Inflammatory macrophage (primary cell): ENCODE results near the gene PCDHA2.
A peak's percentile ranks its signal among the peaks of the same experiment; 100 is the strongest.
"Not testable (repeated sequence)": the region's sequence is repeated elsewhere in the genome, so short reads cannot be mapped to it uniquely, and the experiment has no call there.

Source experiments
- DNase-seq, 2 donors: peaks; one replicate each; pipeline ENCODE4 v3.0.0-alpha.2; 2020 to 2022

Gene PCDHA2

GRCh38 chr5:140821375-140822280 lies 27.0 kb downstream of the PCDHA2 start, which contains the start of gene PCDHA5:
Gene PCDHA5, plus strand, starts transcription at chr5:140821613.
- peak; percentile 22 to 24 for DNase-seq

GRCh38 chr5:140822281-140822629 lies 27.6 kb downstream of the PCDHA2 start:
- DNase-seq = no peak

DNA sequence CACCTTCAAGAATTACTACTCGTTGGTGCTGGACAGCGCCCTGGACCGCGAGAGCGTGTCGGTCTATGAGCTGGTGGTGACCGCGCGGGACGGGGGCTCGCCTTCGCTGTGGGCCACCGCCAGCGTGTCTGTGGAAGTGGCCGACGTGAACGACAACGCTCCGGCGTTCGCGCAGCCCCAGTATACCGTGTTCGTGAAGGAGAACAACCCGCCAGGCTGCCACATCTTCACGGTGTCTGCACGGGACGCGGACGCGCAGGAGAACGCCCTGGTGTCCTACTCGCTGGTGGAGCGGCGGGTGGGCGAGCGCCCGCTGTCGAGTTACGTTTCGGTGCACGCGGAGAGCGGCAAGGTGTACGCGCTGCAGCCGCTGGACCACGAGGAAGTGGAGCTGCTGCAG lies 28.3 kb downstream of the PCDHA2 start:
- not testable (repeated sequence) for DNase-seq

GRCh38 chr5:140823475-140823874 lies 28.8 kb downstream of the PCDHA2 start:
- no peak for DNase-seq

DNA sequence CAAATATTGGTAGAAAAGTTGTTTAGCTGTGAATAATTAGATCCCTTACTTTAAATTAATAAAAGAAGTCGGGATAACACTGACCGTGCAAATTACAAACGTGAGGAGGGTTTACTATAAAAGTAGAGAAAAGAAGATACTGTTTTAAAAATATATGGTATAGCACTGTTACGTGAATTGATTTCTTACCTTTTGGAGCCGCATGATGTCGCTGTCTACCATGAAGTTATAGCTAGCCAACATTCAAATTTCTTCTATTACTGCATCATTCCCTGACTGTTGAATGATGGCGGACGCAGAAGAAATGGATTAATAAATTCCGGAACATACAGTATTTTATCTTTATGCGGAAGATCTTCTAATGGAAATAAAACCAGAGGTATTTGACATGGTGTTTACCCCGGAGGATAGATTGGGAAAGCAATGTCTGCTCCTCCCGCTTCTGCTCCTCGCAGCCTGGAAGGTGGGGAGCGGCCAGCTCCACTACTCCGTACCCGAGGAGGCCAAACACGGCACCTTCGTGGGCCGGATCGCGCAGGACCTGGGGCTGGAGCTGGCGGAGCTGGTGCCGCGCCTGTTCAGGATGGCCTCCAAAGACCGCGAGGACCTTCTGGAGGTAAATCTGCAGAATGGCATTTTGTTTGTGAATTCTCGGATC lies 33.2 kb downstream of the PCDHA2 start, which contains the start of gene PCDHA6:
Gene PCDHA6 (plus strand): TSS at position 257 of the 658 bp plus-strand sequence. CDS start 132 bp downstream, at position 389.
- DNase-seq = no peak

GRCh38 chr5:140828362-140828737 lies 33.7 kb downstream of the PCDHA2 start:
- DNase-seq = no peak

DNA sequence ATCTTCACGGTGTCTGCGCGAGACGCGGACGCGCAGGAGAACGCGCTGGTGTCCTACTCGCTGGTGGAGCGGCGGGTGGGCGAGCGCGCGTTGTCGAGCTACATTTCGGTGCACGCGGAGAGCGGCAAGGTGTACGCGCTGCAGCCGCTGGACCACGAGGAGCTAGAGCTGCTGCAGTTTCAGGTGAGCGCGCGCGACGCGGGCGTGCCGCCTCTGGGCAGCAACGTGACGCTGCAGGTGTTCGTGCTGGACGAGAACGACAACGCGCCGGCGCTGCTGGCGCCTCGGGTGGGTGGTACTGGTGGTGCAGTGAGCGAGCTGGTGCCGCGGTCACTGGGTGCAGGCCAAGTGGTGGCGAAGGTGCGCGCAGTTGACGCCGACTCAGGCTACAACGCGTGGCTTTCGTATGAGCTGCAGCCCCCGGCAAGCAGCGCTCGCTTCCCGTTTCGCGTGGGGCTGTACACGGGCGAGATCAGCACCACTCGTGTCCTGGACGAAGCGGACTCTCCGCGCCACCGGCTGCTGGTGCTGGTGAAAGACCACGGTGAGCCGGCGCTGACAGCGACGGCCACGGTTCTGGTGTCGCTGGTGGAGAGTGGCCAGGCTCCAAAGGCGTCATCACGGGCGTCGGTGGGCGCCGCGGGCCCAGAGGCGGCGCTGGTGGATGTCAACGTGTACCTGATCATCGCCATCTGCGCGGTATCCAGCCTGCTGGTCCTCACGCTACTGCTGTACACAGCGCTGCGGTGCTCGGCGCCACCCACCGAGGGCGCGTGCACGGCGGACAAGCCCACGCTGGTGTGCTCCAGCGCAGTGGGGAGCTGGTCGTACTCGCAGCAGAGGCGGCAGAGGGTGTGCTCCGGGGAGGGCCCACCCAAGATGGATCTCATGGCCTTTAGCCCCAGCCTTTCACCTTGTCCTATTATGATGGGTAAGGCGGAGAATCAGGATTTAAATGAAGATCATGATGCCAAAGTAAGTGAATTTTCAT lies 35.2 kb downstream of the PCDHA2 start:
- DNase-seq = not testable (repeated sequence)

DNA sequence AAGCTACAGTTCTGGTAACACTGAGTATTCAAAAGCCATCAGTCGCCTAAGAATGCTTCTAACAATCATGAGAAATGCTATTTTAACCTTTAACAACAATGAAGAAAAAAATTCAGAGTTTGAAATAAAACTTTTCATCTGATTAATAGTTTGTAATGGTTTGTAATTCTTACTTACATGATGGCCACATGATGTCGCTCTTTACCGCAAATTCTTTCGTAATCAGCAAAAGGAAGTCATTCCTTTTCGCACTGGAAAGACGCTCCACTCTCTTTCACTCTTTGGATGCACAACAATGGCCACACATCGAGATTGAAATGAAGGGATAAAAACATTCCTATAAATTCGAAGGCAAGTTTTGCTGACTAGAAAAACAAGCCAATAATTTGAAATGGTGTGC lies 39.3 kb downstream of the PCDHA2 start, which contains the start of gene PCDHA7:
Gene PCDHA7 (plus strand): TSS at position 277 of the 400 bp plus-strand sequence. CDS start 115 bp downstream, at position 392.
- DNase-seq = no peak

DNA sequence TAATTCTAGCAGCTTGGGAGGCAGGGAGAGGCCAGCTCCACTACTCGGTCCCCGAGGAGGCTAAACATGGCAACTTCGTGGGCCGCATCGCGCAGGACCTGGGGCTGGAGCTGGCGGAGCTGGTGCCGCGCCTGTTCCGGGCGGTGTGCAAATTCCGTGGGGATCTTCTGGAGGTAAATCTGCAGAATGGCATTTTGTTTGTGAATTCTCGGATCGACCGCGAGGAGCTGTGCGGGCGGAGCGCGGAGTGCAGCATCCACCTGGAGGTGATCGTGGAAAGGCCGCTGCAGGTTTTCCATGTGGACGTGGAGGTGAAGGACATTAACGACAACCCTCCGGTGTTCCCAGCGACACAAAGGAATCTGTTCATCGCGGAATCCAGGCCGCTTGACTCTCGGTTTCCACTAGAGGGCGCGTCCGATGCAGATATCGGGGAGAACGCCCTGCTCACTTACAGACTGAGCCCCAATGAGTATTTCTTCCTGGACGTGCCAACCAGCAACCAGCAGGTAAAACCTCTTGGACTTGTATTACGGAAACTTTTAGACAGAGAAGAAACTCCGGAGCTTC lies 39.9 kb downstream of the PCDHA2 start:
- DNase-seq = not testable (repeated sequence)

DNA sequence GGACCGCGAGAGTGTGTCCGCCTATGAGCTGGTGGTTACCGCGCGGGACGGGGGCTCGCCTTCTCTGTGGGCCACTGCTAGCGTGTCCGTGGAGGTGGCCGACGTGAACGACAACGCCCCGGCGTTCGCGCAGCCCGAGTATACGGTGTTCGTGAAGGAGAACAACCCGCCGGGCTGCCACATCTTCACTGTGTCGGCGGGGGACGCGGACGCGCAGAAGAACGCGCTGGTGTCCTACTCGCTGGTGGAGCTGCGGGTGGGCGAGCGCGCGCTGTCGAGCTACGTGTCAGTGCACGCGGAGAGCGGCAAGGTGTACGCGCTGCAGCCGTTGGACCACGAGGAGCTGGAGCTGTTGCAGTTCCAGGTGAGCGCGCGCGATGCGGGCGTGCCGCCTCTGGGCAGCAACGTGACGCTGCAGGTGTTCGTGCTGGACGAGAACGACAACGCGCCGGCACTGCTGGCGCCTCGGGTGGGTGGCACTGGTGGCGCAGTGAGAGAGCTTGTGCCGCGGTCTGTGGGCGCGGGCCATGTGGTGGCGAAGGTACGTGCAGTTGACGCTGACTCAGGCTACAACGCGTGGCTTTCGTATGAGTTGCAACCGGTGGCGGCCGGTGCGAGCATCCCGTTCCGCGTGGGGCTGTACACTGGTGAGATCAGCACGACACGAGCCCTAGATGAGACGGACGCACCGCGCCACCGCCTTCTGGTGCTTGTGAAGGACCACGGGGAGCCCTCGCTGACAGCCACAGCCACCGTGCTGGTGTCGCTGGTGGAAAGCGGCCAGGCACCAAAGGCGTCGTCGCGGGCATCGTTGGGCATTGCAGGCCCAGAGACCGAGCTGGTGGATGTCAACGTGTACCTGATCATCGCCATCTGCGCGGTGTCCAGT lies 41.2 kb downstream of the PCDHA2 start:
- DNase-seq = no peak

DNA sequence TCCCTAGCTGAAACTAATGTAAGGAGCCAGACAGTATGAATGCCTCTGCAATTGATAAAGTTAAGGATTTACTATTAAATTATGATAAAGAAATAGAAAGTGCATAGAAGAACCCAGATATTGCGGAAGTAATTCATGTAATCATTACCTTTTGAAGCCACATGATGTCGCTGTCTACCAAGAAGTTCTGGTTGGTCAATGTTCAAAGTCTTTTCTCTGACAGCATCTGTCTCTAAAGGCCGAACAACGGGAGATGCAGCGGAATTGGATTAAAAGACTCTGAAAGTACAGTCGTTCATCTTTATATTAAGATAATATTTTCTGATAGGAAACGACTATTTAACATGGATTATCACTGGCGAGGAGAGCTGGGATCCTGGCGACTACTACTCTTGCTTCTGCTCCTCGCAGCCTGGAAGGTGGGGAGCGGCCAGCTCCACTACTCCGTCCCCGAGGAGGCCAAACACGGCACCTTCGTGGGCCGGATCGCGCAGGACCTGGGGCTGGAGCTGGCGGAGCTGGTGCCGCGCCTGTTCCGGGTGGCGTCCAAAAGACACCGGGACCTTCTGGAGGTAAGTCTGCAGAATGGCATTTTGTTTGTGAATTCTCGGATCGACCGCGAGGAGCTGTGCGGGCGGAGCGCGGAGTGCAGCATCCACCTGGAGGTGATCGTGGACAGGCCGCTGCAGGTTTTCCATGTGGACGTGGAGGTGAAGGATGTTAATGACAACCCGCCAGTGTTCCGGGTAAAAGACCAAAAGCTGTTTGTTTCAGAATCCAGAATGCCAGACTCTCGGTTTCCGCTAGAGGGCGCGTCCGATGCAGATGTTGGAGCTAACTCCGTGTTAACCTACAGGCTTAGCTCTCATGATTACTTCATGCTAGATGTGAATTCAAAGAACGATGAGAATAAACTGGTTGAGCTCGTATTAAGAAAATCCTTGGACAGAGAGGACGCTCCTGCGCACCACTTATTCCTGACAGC lies 46.6 kb downstream of the PCDHA2 start, which contains the start of gene PCDHA8:
Gene PCDHA8 (plus strand): TSS at position 210 of the 985 bp plus-strand sequence. CDS start 135 bp downstream, at position 345.
- peak in 1 of 2 donors; percentile 2 for DNase-seq

DNA sequence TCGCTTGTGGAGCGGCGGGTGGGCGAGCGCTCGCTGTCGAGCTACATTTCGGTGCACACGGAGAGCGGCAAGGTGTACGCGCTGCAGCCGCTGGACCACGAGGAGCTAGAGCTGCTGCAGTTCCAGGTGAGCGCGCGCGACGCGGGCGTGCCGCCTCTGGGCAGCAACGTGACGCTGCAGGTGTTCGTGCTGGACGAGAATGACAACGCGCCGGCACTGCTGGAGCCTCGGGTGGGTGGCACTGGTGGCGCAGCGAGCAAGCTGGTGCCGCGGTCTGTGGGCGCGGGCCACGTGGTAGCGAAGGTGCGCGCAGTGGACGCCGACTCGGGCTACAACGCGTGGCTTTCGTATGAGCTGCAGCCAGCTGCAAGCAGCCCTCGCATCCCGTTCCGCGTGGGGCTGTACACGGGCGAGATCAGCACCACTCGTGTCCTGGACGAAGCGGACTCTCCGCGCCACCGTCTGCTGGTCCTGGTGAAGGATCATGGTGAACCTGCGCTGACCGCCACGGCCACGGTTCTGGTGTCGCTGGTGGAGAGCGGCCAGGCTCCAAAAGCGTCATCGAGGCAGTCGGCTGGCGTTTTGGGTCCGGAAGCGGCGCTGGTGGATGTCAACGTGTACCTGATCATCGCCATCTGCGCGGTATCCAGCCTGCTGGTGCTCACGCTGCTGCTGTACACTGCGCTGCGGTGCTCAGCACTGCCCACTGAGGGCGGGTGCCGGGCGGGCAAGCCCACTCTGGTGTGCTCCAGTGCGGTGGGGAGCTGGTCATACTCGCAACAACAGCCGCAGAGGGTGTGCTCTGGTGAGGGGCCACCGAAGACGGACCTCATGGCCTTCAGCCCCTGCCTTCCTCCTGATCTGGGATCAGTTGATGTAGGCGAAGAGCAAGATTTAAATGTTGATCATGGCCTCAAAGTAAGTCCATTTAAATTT lies 48.4 kb downstream of the PCDHA2 start:
- no peak for DNase-seq
